GM23248 (cell line): ENCODE results near the gene SMYD1. TPM values are rescaled to one million over a fixed set of nuclear protein-coding genes. Genes with fewer than 3 reads are reported as not detected.

Experiments used
- DNase-seq: peaks from one replicate; pipeline ENCODE4 v3.0.0-alpha.2; 2015
- H2AFZ ChIP-seq: fragments of 200-600 bp; sonication (generic); 2 replicates; pipeline ENCODE4 v1.6.1; 2016; ENCODE audit warnings: antibody characterized with exemption
- H3F3A ChIP-seq: fragments of 200-600 bp; sonication (generic); 2 replicates; pipeline ENCODE4 v1.6.1; 2016; ENCODE audit warnings: mild to moderate bottlenecking, antibody characterized with exemption, mixed run types; ENCODE audit not compliant: insufficient read depth
- H3K27ac ChIP-seq: fragments of 200-600 bp; sonication (generic); 2 replicates; pipeline ENCODE4 v1.5.1; 2016; ENCODE audit warnings: mild to moderate bottlenecking
- H3K27me3 ChIP-seq: fragments of 200-600 bp; sonication (generic); replicated peaks from 2 replicates; pipeline ENCODE4 v1.6.1; 2016; ENCODE audit warnings: mild to moderate bottlenecking; ENCODE audit not compliant: insufficient read depth
- H3K36me3 ChIP-seq: fragments of 200-600 bp; sonication (generic); 2 replicates; pipeline ENCODE4 v1.6.1; 2016; ENCODE audit warnings: low read depth, mild to moderate bottlenecking
- H3K4me1 ChIP-seq: fragments of 200-600 bp; sonication (generic); 2 replicates; pipeline ENCODE4 v1.6.1; 2016; ENCODE audit warnings: mild to moderate bottlenecking; ENCODE audit not compliant: insufficient read depth
- H3K4me2 ChIP-seq: fragments of 200-600 bp; sonication (generic); one replicate; pipeline ENCODE4 v1.6.1; 2016; ENCODE audit warnings: mild to moderate bottlenecking; ENCODE audit not compliant: unreplicated experiment
- H3K4me3 ChIP-seq: fragments of 200-600 bp; sonication (generic); 2 replicates; pipeline ENCODE4 v1.5.1; 2016; ENCODE audit warnings: mild to moderate bottlenecking
- H3K79me2 ChIP-seq: fragments of 200-600 bp; sonication (generic); 2 replicates; pipeline ENCODE4 v1.6.1; 2016; ENCODE audit warnings: mild to moderate bottlenecking; ENCODE audit not compliant: insufficient read depth
- H3K9ac ChIP-seq: fragments of 200-600 bp; sonication (generic); 2 replicates; pipeline ENCODE4 v1.6.1; 2016; ENCODE audit warnings: mild to moderate bottlenecking
- H3K9me2 ChIP-seq: fragments of 200-600 bp; sonication (generic); 2 replicates; pipeline ENCODE4 v1.6.1; 2016; ENCODE audit warnings: mixed run types, mild to moderate bottlenecking, moderate library complexity; ENCODE audit not compliant: insufficient read depth
- H3K9me3 ChIP-seq: fragments of 200-600 bp; sonication (generic); one replicate; pipeline ENCODE4 v1.6.1; 2017; ENCODE audit warnings: low read depth
- H4K20me1 ChIP-seq: fragments of 200-600 bp; sonication (generic); 2 replicates; pipeline ENCODE4 v1.6.0; 2016; ENCODE audit not compliant: insufficient read depth
- EZH2 ChIP-seq: fragments of 200-600 bp; sonication (generic); IDR thresholded peaks from 2 replicates; pipeline ENCODE4 v1.6.1; 2018; ENCODE audit warnings: antibody characterized with exemption, mild to moderate bottlenecking; ENCODE audit not compliant: insufficient read depth, poor library complexity, severe bottlenecking
- EZH2phosphoT487 ChIP-seq: fragments of 200-600 bp; sonication (generic); IDR thresholded peaks from 2 replicates; pipeline ENCODE4 v1.6.1; 2018; ENCODE audit warnings: antibody characterized with exemption, moderate library complexity, mild to moderate bottlenecking, low read depth; ENCODE audit not compliant: insufficient read depth
- WGBS, 2 experiments: methylation state at CpG; one replicate each; pipeline ENCODE4 v1.1.6; 2015 to 2017; ENCODE audit warnings: low lambda C conversion rate in 2 of 2, low coverage in 1 of 2; ENCODE audit errors: missing lambda C conversion rate in 2 of 2; 5-methylcytosine and 5-hydroxymethylcytosine counted together
- in situ Hi-C: fragments of 300-500 bp; cut with MboI; formaldehyde crosslinking; loops from 2 replicates; pipeline ENCODE4 v1.15.0; 2020
- polyA plus RNA-seq: library from polyadenylated mRNA; unstranded; fragments of >200 nt; fragmentation: Nextera tagmentation; extraction: Ambion mirVana; gene quantifications from 2 replicates; pipeline ENCODE4 v1.2.1, GENCODE V29; 2016
- total RNA-seq: library from RNA; depleted of rRNA; stranded (reverse); fragments of >200 nt; shearing (Covaris generic); gene quantifications from 2 replicates; pipeline ENCODE4 v1.2.3, GENCODE V29; 2014

The SMYD1 gene
- total and polyA plus RNA-seq, 2 experiments from 2014 or later: not detected

GRCh38 chr2:88022669-88022921 is 45.0 kb upstream of the SMYD1 start:
- Histone ChIP-seq H3K27ac (no peak overlapping the region), H3K9me3 (no peaks in the 10 kb centered on the region), H3K9ac (no peak overlapping the region), H3F3A (peaks cover 10% of the 10 kb centered on the region; the same call in 1 of the 2 replicates), H3K79me2 (no peaks in the 10 kb centered on the region), H3K36me3 (peaks cover 17% of the 10 kb centered on the region), H3K4me2 (no peak overlapping the region), H2AFZ (no peak overlapping the region), H4K20me1 (no peaks in the 10 kb centered on the region), H3K4me3 (no peak overlapping the region), H3K9me2 (no peaks in the 10 kb centered on the region), H3K27me3 (no peaks in the 10 kb centered on the region), H3K4me1 (no peaks in the 10 kb centered on the region)
- TF ChIP-seq EZH2: no peak
- no peak for TF ChIP-seq EZH2phosphoT487
- no peak for DNase-seq
- 90 to 95% methylated on average over 5 of the region's 5 CpGs for WGBS, 2 experiments
- in situ Hi-C loops: no loop called here

GRCh38 chr2:88024509-88024908 is 43.1 kb upstream of the SMYD1 start:
- DNase-seq: no peak
- Histone ChIP-seq H3K4me1 (no peaks in the 10 kb centered on the region), H3K9me3 (no peaks in the 10 kb centered on the region), H4K20me1 (no peaks in the 10 kb centered on the region), H3K79me2 (no peaks in the 10 kb centered on the region), H3K9me2 (no peaks in the 10 kb centered on the region), H3K4me3 (no peak overlapping the region), H3K27me3 (no peaks in the 10 kb centered on the region), H3F3A (peaks cover 16% of the 10 kb centered on the region; the same call in 1 of the 2 replicates), H2AFZ (no peak overlapping the region), H3K27ac (no peak overlapping the region), H3K9ac (no peak overlapping the region), H3K36me3 (peaks cover 35% of the 10 kb centered on the region), H3K4me2 (no peak overlapping the region)
- WGBS, 2 experiments: 81 to 83% methylated on average over 6 of the region's 6 CpGs
- TF ChIP-seq EZH2phosphoT487 (no peak), EZH2 (no peak)
- in situ Hi-C loops: no loop called here

- Histone ChIP-seq H3K27ac (no peak overlapping the region), H2AFZ (no peak overlapping the region), H3F3A (peaks cover 22% of the 10 kb centered on the region; the same call in 1 of the 2 replicates), H3K4me1 (no peaks in the 10 kb centered on the region), H3K4me3 (no peak overlapping the region), H4K20me1 (no peaks in the 10 kb centered on the region), H3K36me3 (peaks cover 52% of the 10 kb centered on the region), H3K9me3 (no peaks in the 10 kb centered on the region), H3K9me2 (no peaks in the 10 kb centered on the region), H3K27me3 (no peaks in the 10 kb centered on the region), H3K4me2 (no peak overlapping the region), H3K9ac (no peak overlapping the region), H3K79me2 (peaks cover 4% of the 10 kb centered on the region; the same call in 1 of the 2 replicates)
- DNase-seq: no peak
- WGBS, 2 experiments: 97% methylated on average over 10 of the region's 10 CpGs
- TF ChIP-seq EZH2: no peak
- no peak for TF ChIP-seq EZH2phosphoT487
- in situ Hi-C loops: no loop called here
Measured at GRCh38 chr2:88027697-88028389, 39.8 kb upstream of the SMYD1 start.

GRCh38 chr2:88028931-88029330 is 38.7 kb upstream of the SMYD1 start:
- Histone ChIP-seq H3K9ac (no peak overlapping the region), H3K27ac (no peak overlapping the region), H3K4me2 (no peak overlapping the region), H3K79me2 (peaks cover 8% of the 10 kb centered on the region), H3K36me3 (peaks cover 58% of the 10 kb centered on the region), H3K4me1 (no peaks in the 10 kb centered on the region), H4K20me1 (no peaks in the 10 kb centered on the region), H2AFZ (no peak overlapping the region), H3K27me3 (no peaks in the 10 kb centered on the region), H3K4me3 (no peak overlapping the region), H3K9me3 (no peaks in the 10 kb centered on the region), H3K9me2 (no peaks in the 10 kb centered on the region), H3F3A (peaks cover 17% of the 10 kb centered on the region; the same call in 1 of the 2 replicates)
- no peak for DNase-seq
- in situ Hi-C loops: no loop called here
- TF ChIP-seq EZH2: no peak
- TF ChIP-seq EZH2phosphoT487: no peak
- WGBS, 2 experiments: 96% methylated on average over 4 of the region's 4 CpGs
